ENCODE data around the gene THEM4. TPM values are rescaled to one million over a fixed set of nuclear protein-coding genes. Genes with fewer than 3 reads are reported as not detected.

The THEM4 gene
- total RNA-seq, 2 experiments from 2014 or later = 24.0 to 24.5 TPM

DNA sequence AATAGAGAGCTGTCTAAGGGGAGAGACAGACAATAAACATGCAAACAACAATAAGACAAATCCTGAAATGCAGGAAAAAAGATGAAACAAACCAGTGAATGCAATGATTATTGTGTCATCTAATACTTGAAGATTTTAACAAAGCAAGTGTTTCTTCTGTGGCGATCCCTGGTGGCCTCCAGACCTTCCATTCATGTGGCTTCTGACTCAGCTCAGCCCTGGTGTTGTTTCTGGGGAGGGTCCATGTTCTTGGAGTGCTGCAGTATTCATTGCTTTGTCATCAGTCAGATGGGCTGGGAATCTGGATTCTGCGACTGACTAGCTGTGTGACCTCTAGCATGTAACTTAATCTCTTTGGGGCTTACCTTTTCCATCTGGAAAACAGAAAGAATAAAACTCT lies 68.2 kb downstream of the THEM4 start:
- Mint-ChIP-seq H3K27ac (peak overlapping the region; percentile 86), H3K9me3 (no peaks in the 10 kb centered on the region), H3K4me1 (ENCODE audit: low read depth) (peaks cover 54% of the 10 kb centered on the region), H3K27me3 (no peaks in the 10 kb centered on the region), H3K4me3 (peak overlapping the region; percentile 85), H3K36me3 (ENCODE audit: low read depth) (peaks cover 2% of the 10 kb centered on the region)
- CTCF ChIA-PET = interaction anchor here (1.8 kb wide), 1 partner anchor 126 kb away, joined by 4 read pairs; no protein-coding TSS in a partner anchor
- ATAC-seq (ENCODE audit: poor library complexity) (no peak), DNase-seq (no peak)
- peaks cover 6% of the 10 kb centered on the region for H3K36me3 ChIP-seq (ENCODE audit: insufficient read depth, low read length)
- POLR2A ChIA-PET = interaction anchor here (1.8 to 2.3 kb wide), 3 partner anchors 57 to 68 kb away, joined by 5 to 12 read pairs (median 8); partner anchors contain the start of gene THEM4
- TF ChIP-seq, protein P1, sequence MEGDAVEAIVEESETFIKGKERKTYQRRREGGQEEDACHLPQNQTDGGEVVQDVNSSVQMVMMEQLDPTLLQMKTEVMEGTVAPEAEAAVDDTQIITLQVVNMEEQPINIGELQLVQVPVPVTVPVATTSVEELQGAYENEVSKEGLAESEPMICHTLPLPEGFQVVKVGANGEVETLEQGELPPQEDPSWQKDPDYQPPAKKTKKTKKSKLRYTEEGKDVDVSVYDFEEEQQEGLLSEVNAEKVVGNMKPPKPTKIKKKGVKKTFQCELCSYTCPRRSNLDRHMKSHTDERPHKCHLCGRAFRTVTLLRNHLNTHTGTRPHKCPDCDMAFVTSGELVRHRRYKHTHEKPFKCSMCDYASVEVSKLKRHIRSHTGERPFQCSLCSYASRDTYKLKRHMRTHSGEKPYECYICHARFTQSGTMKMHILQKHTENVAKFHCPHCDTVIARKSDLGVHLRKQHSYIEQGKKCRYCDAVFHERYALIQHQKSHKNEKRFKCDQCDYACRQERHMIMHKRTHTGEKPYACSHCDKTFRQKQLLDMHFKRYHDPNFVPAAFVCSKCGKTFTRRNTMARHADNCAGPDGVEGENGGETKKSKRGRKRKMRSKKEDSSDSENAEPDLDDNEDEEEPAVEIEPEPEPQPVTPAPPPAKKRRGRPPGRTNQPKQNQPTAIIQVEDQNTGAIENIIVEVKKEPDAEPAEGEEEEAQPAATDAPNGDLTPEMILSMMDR (IDR thresholded peaks at IDR 0.05) = no peak
- H3K4me1 ChIP-seq (ENCODE audit: insufficient read depth, low read length) = peaks cover 46% of the 10 kb centered on the region
- intact Hi-C loops (cut with DNase I, micrococcal nuclease) = no loop called here
- peaks cover 0 to 5% of the 10 kb centered on the region in 2 experiments for H3K9me3 ChIP-seq (ENCODE audit: control insufficient read depth in 1 of 2, insufficient read depth in 1 of 2, low read length in 2 of 2)
- H3K27ac ChIP-seq (ENCODE audit: low read depth in 1 of 2, low read length in 2 of 2) = peak overlapping the region in 1 of 2 donors; percentile 54
- H3K4me3 ChIP-seq (ENCODE audit: low read length) = no peak overlapping the region
- no peaks in the 10 kb centered on the region for H3K27me3 ChIP-seq (ENCODE audit: control insufficient read depth in 1 of 2, insufficient read depth in 2 of 2, low read length in 2 of 2)

DNA sequence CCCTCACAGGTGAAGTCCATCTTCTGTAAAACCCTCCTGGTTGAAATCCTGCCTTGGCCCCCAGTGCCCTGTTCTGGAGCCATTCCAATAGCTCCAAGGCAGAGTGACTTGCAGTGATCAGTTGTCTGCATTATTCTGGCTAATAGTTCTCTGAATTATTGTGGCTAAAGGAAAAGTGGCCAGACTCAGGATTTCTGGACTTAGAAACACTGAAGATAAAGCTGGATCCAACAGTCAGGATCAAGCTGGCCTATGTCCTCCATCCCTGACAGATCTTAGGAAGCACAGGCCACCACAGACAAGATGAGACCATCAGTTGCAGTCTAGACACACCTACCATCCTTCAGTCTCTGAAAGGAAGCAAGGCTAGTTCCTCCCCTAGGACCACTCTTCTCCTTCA lies 68.9 kb downstream of the THEM4 start:
- peaks cover 48% of the 10 kb centered on the region for H3K4me1 ChIP-seq (ENCODE audit: insufficient read depth, low read length)
- no peaks in the 10 kb centered on the region for H3K27me3 ChIP-seq (ENCODE audit: control insufficient read depth in 1 of 2, insufficient read depth in 2 of 2, low read length in 2 of 2)
- H3K36me3 ChIP-seq (ENCODE audit: insufficient read depth, low read length) = peaks cover 6% of the 10 kb centered on the region
- intact Hi-C loops (cut with DNase I, micrococcal nuclease) = no loop called here
- DNase-seq (no peak), ATAC-seq (ENCODE audit: poor library complexity) (no peak)
- H3K9me3 ChIP-seq (ENCODE audit: control insufficient read depth in 1 of 2, insufficient read depth in 1 of 2, low read length in 2 of 2) = peaks cover 0 to 5% of the 10 kb centered on the region in 2 experiments
- TF ChIP-seq, protein P1 (IDR thresholded peaks at IDR 0.05) = no peak
- no peaks in the 10 kb centered on the region for H3K36me3 Mint-ChIP-seq (ENCODE audit: low read depth)
- ChIA-PET POLR2A (interaction anchor here (0.6 to 4.8 kb wide), 8 partner anchors 11 to 271 kb away, joined by 3 to 23 read pairs (median 6); partner anchors contain the start of genes MRPL9, TDRKH and THEM4), CTCF (interaction anchor here (1.3 to 2.1 kb wide), 4 partner anchors 10 to 152 kb away, joined by 3 to 8 read pairs (median 4); partner anchors contain the start of gene TDRKH)
- peaks cover 57% of the 10 kb centered on the region for H3K4me1 Mint-ChIP-seq (ENCODE audit: low read depth)
- H3K4me3 Mint-ChIP-seq = peak overlapping the region; percentile 85
- peak overlapping the region; percentile 54 to 90 for H3K27ac ChIP-seq (ENCODE audit: low read depth in 1 of 2, low read length in 2 of 2)
- no peaks in the 10 kb centered on the region for H3K9me3 Mint-ChIP-seq
- no peaks in the 10 kb centered on the region for H3K27me3 Mint-ChIP-seq
- peak overlapping the region; percentile 70 for H3K4me3 ChIP-seq (ENCODE audit: low read length)
- H3K27ac Mint-ChIP-seq = peak overlapping the region; percentile 86

DNA sequence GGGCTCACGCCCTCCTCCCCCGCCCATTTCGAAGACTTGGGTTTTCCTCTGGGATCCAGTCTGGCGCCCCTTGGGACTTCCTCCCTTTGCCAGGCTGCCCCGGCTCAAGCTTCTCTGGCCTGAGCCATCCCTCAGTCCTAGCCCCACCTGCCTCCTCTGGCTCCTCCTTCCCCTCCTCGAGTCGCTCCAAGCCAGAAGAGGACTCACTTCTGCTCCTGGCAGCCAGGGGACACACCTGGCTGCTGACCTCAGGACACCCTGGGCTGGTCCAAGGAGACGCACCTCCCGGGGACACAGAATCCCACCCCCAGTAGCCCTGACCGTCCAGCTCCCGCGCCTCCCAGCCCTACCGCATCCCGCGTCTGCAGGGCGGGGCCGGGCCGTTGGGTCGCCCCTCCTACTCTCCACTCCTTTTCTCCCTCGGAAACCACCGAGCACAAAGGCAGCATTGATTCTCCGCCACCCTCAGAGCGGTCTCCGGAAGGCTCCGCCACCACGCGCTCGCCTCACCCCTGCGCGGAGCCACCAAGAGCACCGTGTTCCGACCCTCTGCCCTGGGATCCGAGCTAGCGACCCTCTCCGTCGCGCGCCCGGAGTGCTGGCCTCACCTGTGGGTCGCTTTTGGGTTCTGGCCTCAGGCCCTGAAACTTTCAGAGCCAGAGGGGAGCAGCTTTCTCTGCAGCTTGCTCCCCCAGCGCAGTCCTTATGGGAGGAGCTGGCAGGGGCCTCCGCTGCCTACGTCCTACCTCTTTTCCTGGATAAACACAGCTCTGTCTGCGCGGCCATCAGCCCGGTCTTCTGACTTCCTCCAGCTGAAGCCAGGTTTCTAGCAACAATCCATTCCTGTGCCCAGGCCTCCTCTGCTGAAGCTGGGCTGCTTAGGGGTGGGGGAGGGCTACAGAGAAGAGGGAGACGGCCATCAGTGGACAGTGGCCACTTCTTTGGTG lies 69.6 kb downstream of the THEM4 start, which contains the start of gene C2CD4D:
Gene C2CD4D (minus strand): TSS at position 364 of the 947 bp plus-strand sequence. CDS start 831 bp downstream, outside the sequence.
- H3K4me3 ChIP-seq (ENCODE audit: low read length) = peak within 1 kb of the TSS; percentile 70
- peaks cover 5% of the 10 kb centered on the region for H3K36me3 ChIP-seq (ENCODE audit: insufficient read depth, low read length)
- Mint-ChIP-seq H3K27ac (peak within 1 kb of the TSS; percentile 86), H3K27me3 (no peaks in the 10 kb centered on the region), H3K4me3 (peak within 1 kb of the TSS; percentile 85), H3K36me3 (ENCODE audit: low read depth) (no peaks in the 10 kb centered on the region), H3K9me3 (no peaks in the 10 kb centered on the region), H3K4me1 (ENCODE audit: low read depth) (peaks cover 62% of the 10 kb centered on the region)
- H3K27me3 ChIP-seq (ENCODE audit: control insufficient read depth in 1 of 2, insufficient read depth in 2 of 2, low read length in 2 of 2) = no peaks in the 10 kb centered on the region
- peak; percentile 50 to 91 (median 59) for DNase-seq
- ChIA-PET CTCF (interaction anchor here (1.3 to 2.1 kb wide), 4 partner anchors 9 to 153 kb away, joined by 3 to 8 read pairs (median 4); partner anchors contain the start of gene TDRKH), POLR2A (interaction anchor here (0.6 to 4.8 kb wide), 7 partner anchors 10 to 271 kb away, joined by 3 to 23 read pairs (median 7); partner anchors contain the start of genes MRPL9, TDRKH and THEM4)
- TF ChIP-seq, protein P1 (IDR thresholded peaks at IDR 0.05) = no peak
- H3K27ac ChIP-seq (ENCODE audit: low read depth in 1 of 2, low read length in 2 of 2) = peak within 1 kb of the TSS; percentile 54 to 90
- peaks cover 55% of the 10 kb centered on the region for H3K4me1 ChIP-seq (ENCODE audit: insufficient read depth, low read length)
- H3K9me3 ChIP-seq (ENCODE audit: control insufficient read depth in 1 of 2, insufficient read depth in 1 of 2, low read length in 2 of 2) = peaks cover 0 to 5% of the 10 kb centered on the region in 2 experiments
- intact Hi-C loops (cut with DNase I, micrococcal nuclease) = loop anchor here (2.0 to 5.0 kb wide), 2 partner anchors 245 to 382 kb away; partner anchors contain the start of gene POGZ (in 1 of the 2)
- ATAC-seq (ENCODE audit: poor library complexity) = peak; percentile 78
